OCI-M2 (cell line): ENCODE measurements around the gene NR2C2.
A peak's percentile ranks its signal among the peaks of the same experiment; 100 is the strongest.

Experiments used
- DNase-seq: peaks from one replicate; lab custom pipeline; 2025; ENCODE audit not compliant: unreplicated experiment; lab: John Stamatoyannopoulos, UW

Gene NR2C2

GRCh38 chr3:14921034-14921616 lies 26.3 kb upstream of the NR2C2 start:
- peak; percentile 18 for DNase-seq

DNA sequence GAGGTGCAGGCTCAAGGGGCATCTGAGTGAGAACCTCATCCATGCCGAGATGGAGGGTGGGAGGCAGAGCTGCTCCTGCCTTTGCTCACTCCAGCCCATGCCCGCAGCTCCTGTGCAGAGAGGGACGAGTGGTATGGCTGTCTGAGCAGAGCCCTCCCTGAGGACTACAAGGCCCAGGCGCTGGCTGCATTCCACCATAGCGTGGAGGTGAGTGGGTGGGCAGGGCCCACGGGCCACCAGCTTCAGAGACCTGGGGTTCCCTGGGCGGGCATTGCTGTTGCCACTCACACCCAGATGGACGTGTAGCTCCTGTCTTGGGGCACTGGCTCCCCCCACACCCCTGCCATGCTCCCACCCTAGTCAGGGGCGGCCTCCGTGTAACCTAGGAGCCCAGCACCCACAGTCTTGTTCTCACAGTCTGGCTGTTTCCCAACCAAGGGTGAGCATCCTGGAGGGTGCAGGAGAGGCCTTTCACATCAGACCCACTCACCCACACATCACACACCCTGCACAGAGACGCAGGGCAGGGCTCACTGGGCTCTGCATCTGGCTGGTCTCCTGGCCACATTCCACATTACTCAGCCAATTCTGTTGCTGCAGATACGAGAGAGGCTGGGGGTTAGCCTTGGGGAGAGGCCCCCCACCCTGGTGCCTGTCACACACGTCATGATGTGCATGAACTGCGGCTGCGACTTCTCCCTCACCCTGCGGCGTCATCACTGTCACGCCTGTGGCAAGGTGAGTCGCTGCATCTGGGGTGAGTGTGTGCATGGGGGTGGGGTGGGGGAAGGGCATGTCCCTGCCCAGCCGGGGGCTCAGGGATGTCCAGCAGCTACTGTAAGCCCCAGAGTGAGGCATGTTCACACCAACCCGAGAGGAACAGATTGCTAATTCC lies 25.3 kb upstream of the NR2C2 start:
- DNase-seq: no peak

- DNase-seq: no peak
Observed at GRCh38 chr3:14922863-14923262, 24.5 kb upstream of the NR2C2 start.

- DNase-seq: no peak
Observed at GRCh38 chr3:14923476-14923875, 23.9 kb upstream of the NR2C2 start.

DNA sequence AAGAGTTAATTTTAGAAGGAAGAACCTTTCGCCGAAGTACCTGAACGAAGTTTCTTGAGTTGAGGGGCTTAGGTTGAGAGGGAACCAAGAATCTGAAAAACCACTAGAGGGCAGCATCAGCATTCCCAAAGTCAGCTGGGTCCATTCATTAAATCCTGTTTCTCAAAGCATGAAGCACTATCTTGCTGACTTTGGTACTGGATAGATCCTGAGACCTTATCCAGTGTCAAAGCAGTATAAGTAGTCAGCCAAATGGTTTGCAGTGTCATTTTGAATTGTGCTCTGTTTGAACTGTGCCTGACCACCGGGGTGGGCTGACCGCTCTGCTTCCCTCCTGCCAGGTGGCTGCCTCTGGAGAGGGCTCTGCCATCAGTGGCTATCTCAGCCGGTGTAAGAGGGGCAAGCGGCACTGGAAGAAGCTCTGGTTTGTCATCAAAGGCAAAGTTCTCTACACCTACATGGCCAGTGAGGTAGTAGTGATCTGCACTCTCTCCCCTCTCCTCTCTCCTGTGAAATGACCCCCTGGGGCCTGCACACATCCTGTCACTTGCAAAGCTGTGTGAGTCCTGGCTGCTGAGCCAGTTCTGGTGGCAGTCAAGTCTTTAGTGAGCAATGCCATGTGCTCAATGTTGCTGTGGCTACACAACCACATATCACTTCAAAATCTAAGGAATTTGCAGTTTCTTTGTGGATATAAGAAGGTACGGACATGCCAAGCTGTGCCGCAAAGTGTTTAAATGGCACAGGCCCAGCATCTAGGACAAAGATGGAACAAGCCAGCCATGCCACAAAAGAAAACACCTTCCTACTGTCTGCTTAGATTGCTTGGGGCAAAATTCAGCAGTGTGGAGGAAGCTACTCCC lies 21.4 kb upstream of the NR2C2 start:
- DNase-seq: peak; percentile 37

- DNase-seq: no peak
Observed at GRCh38 chr3:14926592-14926991, 20.8 kb upstream of the NR2C2 start.

- no peak for DNase-seq
Observed at GRCh38 chr3:14927308-14927707, 20.1 kb upstream of the NR2C2 start.

- DNase-seq: no peak
Observed at GRCh38 chr3:14929310-14930074, 17.9 kb upstream of the NR2C2 start.

- DNase-seq: no peak
Observed at GRCh38 chr3:14933820-14934425, 13.5 kb upstream of the NR2C2 start.

GRCh38 chr3:14935592-14936345 lies 11.6 kb upstream of the NR2C2 start:
- DNase-seq: no peak

- no peak for DNase-seq
Observed at GRCh38 chr3:14938954-14939353, 8.4 kb upstream of the NR2C2 start.

DNA sequence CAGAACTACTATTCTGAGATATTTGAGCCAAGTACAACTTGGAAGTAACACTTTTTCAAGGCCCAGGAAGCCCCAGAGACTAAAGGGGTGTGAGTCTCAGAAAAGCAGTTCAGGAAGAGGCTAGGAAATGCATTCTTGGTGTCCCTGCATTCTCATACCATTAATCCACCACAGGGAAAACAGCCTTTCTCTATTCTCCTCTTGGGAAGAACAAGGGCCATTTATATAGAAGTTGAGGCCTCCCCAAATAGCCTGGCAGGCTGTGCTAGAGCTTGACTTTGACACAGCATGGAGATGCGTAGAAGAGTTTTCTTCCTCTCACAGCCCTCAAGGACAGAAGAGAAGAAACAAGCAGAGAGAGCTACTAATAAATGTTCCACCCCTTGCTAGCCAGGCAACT lies 5.5 kb upstream of the NR2C2 start:
- no peak for DNase-seq

DNA sequence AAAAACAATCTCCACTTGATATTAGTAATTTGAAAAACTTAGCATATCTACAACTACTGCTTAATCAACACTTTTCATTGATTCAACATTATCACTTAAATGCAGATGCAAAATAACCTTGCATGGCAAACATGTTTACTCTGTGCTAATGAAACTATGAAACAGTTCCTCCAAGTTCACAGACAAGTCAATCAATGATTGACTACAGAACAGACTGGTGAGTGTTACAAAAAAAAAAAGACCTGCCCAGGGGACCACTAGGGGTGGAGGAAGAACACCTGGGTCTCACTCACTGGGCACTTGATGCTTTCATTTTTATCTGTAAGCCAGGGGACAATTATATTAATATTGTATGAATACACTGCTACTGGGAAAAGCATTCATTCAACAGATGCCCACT lies 4.3 kb upstream of the NR2C2 start:
- no peak for DNase-seq

DNA sequence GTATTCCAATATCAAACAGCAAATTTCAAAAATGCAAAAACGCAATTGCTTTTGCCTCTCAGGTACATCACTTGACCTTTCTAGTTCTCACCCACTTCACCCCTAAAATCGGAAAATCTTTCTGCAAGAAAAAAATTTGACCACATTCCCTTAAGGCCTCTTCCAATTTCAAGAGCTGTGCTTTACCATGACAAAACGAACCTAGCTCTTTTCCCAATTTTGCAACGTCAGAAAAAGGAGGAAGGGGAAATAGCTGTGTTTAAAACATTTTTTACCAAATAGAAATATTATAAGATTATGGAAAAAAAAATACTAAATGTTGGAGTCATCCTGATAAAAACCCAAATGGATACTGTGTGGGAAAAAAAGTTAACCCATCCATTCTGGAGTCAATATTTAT lies 1.1 kb upstream of the NR2C2 start:
- no peak for DNase-seq

- no peak for DNase-seq
Observed at GRCh38 chr3:14946739-14947099, 664 bp upstream of the NR2C2 start.

DNA sequence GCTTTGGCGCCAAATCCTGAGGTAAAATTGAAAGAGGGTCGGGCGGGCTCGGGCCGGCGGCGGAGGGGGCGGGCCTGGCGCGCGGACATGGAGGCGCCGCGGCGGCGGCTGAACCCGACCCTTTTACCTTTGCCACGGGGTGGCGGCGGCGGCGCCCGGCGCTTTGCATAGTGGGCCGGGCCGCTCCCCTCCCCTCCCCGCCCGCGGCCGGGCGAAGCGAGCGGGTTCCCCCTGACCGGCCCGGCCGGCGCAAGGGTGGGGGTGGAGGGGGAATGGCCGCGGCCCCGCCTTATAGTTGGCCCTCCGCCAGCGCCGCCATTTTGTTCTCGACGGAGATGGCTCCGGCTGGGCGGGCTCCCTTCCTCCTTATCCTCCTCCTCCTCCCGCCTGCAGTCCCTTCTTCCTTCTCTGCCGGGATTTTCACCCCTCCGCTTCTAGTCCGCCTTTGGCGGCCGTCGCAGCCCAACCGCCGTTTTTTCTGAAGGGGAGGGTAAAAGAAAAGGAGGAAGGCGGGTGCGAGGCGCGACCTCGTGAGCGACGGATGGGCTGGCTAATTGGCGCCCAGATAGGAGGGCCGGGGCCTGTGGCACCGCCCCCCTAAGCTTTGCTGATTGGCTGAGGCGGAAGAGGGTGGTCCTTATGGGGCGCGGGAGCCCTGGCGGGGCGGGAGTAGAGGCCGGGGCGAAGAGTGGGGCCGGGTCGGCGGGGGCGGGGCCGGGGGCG lies 664 bp downstream of the NR2C2 start:
- peak; percentile 60 for DNase-seq

DNA sequence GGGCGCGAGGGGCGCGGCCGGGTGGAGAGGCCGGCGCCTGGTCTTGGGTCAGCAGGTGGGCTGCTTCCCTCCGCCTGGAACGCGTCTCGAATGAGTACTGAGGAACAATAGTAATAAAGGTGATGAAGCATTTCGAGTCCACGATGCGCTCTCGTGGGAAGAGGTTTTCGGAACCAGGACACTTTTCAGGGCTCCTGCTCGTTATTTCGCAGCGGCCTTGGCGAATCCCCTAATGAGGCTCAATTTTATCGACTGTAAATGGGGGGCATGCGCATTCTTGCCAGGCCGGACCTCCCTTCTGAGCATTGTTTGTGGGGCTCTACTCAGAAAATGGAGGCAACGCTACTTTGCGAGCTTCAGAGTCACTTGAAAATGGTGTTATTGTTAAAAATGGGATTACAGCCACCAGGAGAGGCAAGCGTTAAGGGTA lies 1.2 kb downstream of the NR2C2 start:
- no peak for DNase-seq

DNA sequence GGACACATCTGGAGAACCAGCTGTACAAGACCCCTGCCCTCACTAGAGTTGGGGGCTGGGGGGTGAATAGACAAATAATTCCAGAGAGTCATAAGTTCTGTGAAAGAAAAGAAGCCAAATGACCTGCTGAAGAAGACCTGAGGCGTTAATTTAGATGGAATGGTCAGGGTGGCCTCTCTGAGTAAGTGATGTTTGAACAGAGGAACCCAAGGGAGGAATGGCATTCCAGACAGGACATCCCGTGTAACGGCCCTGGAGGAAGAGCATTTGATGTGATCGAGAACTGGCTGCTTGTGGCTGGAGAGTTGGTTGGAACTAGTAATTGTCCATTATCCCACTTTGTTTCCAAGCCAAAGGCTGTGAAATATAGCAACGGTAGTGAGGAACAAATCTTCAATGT lies 1.7 kb downstream of the NR2C2 start:
- DNase-seq: no peak

GRCh38 chr3:14950274-14950673 lies 2.9 kb downstream of the NR2C2 start:
- DNase-seq: no peak
